Measurements from ENCODE around the gene CLCN7.
"Not testable (repeated sequence)": the region's sequence is repeated elsewhere in the genome, so short reads cannot be mapped to it uniquely, and the experiment has no call there.

Gene CLCN7

DNA sequence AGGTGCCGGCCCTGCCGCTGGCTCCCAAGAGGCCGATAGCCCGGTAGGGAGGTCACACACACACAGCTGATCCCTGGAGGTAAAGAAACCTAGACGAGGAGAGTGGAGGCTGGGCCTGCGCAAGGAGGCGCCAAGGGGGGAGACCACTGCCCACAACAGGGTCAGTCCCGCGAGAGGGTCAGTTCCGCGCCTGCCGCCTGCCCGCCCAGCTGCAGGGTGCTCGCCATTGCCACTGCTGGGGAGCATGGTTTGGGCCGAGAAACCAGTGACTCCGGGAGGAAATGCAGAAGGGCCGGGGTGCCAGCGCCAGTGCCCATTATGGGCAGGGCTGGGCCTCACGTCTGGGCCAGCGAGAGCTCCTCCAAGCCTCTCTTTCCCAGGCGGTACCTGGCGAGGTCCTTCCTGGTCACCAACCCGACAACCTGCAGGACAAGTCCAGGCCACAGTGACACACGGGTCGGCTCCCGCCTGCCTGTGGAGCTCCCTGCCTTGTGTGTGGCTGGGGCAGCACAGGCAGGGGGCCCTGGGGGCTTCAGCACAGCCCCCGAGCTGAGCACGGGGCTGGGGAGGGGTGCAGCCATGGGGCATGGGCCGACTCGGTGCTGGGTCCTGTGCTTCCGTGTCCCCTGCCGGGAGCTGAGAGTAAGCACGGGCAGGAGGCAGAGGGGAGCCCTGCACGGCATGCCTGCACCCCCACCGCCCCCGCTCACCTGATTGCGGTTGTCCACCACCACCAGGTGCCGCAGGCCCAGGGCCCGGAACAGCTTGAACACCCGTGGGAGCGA is 28.3 kb downstream of the CLCN7 start:
- DNase-seq (ENCODE audit: insufficient read length, low spot score) (no peak), FAIRE-seq (no peak)

DNA sequence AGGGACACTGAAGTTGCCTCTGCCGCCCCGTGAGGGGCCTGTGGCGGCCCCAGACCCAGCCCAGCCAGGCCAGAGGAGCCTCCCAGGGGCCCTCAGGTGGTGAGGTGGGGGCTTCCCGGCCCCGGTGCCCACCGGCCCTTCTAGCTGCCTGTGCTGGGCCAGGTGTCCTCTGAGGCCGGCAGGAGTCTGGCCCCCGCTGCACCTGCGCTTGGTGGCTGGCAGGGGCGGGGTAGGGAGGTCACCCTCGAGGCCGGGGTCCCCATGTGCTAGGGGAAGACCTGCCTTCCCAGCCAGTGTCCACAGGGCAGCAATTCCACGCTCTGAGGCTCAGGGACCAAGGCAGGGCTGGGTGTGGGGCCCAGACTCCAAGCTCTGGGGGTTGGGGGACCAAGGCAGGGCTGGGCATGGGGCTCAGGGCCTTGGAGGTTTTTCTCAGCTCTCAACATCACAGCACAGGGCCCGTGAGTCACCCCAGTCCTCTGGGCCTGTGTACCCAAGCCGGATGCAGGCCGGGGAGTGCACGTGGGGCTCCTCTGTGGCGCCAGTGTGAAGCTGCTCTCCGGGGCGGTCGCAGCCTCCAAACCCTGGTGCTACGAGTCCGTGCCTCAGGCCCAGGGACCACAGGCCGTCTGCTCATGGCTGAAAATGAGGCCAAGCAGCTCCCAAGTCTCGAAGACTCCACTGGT is 29.2 kb downstream of the CLCN7 start:
- no peak for DNase-seq (ENCODE audit: insufficient read length, low spot score)
- no peak for FAIRE-seq

GRCh38 chr16:1444730-1445517 is 29.9 kb downstream of the CLCN7 start:
- FAIRE-seq, result no peak
- no peak for DNase-seq (ENCODE audit: insufficient read length, low spot score)

GRCh38 chr16:1443980-1444729 is 30.7 kb downstream of the CLCN7 start, which contains the start of gene CCDC154:
Gene CCDC154, minus strand, starts transcription at chr16:1444556. Its CDS starts 234 bp downstream, at chr16:1444322.
- no peak for FAIRE-seq
- no peak for DNase-seq (ENCODE audit: insufficient read length, low spot score)

DNA sequence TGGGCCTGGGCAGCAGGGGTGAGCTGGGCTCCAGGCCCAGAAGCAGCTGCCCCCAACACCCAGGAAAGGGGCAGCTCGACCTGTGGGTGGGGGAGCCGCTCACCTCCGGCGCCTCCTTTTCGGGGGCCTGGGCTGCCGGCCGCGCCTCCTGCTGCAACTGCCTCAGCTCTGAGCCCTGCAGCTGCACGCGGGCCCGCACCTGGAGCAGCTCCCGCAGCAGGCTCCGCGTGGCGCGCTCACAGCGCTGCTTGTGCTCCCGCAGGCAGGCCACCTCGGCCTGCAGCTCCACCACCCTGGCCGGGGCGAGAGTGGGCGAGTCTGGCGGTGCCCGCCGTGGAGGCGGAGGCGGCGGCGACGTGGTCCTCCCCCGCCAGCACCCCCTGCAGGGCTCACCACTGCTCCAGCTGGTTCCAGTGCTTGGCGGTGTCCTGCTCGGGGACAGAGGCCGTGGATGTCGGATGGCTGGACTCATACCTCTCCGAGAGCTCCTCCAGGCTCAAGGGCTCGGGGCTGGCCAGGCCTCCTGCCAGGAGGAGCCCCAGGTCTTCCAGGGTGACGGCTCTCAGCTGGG is 31.3 kb downstream of the CLCN7 start:
- FAIRE-seq (no peak), DNase-seq (ENCODE audit: insufficient read length, low spot score) (no peak)

DNA sequence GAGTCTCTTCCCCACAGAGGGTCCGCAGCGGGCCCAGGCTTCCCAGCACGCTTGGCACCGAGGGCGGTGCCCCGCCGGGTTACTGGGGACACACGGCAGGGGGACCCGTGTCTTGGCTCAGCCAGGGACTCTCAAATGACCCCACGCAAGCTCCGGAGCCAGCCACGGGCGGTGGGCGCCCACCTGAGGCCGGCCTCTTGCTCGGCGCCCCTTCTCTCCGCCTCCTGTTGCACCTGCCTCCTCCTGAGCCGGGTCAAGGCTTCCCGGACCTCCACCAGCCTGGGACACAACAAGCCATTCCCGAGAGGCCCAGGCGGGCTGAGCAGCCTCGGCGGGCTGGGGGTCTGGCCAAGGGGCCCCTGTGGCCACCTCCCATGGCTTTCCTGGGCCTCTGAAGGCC is 32.1 kb downstream of the CLCN7 start:
- FAIRE-seq, result no peak
- no peak for DNase-seq (ENCODE audit: insufficient read length, low spot score)

- FAIRE-seq (no peak), DNase-seq (ENCODE audit: insufficient read length, low spot score) (no peak)
These were observed 33.4 kb downstream of the CLCN7 start for GRCh38 chr16:1441391-1441829.

DNA sequence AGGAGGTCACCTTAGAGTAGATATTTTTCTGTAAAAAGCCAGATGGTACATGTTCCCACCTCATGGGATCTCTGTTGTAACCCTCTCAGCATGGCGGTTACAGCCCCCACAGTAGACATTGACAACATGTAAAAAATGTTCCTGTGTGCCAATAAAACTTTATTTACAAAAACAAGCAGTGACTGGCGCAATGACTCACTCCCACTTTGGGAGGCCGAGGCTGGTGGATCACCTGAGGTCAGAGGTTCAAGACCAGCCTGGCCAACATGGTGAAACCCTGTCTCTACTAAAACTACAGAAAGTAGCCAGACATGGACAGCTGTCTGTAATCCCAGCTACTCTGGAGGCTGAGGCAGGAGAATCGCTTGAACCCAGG is 35.1 kb downstream of the CLCN7 start:
- FAIRE-seq; DNase-seq (ENCODE audit: insufficient read length, low spot score): not testable (repeated sequence)

DNA sequence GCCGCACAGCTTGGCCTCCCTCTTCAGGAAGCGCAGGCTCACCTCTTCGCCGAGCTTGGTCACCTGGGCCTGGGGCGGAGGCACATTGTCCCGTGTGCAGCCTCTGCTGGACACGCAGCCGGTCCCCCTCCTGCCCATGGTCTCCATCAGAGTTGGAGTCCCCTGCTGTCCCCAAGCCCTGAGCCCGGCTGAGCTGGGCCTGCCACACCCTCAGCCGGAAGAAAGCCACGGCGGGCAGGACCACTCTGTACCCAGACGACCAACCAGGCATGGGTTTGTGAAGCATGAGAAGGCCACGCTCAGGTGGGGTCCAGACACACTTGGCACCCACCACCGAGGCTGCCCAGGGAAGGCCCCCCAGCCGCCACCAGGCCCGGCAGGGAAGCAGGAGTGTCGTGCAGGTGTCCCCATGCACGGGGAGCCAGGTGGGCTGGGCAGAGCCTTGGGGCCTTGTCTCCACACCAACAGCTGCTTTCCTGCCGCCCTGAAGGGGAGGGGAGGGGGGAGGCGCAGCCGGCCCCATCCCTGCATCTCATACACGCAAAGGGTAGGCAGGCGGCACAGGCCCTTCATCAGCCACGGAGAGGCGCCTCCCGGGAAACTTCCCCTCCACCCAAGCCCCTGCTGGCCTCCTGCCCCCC is 35.6 kb downstream of the CLCN7 start:
- FAIRE-seq (no peak), DNase-seq (ENCODE audit: insufficient read length, low spot score) (no peak)

GRCh38 chr16:1438229-1439057 is 36.4 kb downstream of the CLCN7 start:
- FAIRE-seq (no peak), DNase-seq (ENCODE audit: insufficient read length, low spot score) (no peak)

- DNase-seq (ENCODE audit: insufficient read length, low spot score) (no peak), FAIRE-seq (no peak)
These were observed 37.2 kb downstream of the CLCN7 start for GRCh38 chr16:1437606-1438005.

DNA sequence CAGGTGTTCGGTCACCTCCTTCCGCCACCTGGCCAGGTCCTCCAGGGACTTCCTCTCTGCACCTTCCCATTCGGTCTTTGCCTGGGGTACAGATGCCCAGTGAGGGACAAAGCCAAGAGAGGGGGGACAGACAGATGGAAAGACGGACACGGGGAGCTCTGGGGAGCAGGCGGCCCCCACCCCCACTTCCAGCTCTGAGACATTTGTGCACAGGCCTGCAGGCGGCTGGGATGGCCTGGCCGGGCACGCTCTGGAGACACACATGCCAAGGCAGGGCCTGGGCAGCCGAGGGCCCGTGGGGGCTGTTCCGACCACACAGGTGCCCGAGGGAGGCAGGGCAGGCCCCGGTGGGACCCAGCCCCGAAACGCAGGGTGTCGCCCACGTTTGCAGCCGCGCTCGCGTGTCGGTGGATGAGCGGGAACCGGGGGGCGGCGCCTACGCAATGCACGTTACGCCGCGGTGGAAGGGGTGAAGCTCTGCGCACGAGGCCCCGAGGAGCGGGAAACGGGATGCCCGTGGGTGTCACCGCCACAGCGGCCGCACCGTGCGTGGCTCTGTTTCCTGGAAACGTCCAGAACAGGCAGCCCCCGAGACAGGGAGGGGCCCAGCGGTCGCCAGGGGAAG is 38.0 kb downstream of the CLCN7 start:
- DNase-seq (ENCODE audit: insufficient read length, low spot score), result no peak
- FAIRE-seq, result no peak

DNA sequence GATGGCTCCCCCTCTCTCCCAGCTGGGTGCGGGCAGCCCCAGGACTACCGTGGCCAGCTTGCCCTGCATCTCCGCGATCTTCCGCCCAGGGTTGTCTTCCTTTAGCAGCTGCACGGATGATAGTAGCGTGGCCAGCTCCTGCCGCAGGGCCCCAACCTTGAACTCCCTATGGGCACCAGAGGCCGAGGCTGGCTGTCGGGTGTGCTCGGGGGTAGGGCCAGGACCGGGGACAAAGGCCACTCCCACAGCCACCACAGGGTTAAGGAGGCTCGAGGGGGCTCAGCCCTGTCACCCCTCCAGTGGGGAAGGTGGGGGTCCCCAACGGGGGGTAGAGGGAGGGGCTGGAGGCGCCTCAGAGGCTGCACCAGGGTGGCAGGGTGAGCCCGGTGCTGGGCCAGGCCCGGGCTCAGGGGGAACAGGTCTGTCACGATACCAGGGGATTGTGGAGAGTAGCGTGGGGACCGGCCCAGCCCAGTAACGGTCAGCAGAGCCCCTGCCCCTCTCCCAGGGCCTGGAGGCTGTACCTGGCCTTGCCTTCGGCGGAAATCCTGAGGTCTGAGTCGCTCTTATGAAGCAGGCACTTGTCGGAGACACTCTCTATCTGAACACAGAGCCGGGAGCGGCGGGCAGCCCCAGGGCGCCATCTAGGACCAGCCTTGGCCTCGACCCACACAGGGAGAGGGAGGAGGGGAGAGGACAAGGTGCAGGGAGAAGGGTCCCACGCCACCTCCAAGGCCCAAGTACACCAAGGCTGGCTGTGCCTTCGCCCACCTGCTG is 38.7 kb downstream of the CLCN7 start:
- DNase-seq (ENCODE audit: insufficient read length, low spot score) (no peak), FAIRE-seq (no peak)

- FAIRE-seq, result no peak
These were observed 39.9 kb downstream of the CLCN7 start for GRCh38 chr16:1434644-1435592.

GRCh38 chr16:1433756-1434155 is 41.1 kb downstream of the CLCN7 start:
- FAIRE-seq (no peak), DNase-seq (ENCODE audit: insufficient read length, low spot score) (no peak)

More at GRCh38 chr16:1434644-1435592, 39.9 kb downstream of the CLCN7 start:
- no peak for DNase-seq (ENCODE audit: insufficient read length, low spot score)

DNA sequence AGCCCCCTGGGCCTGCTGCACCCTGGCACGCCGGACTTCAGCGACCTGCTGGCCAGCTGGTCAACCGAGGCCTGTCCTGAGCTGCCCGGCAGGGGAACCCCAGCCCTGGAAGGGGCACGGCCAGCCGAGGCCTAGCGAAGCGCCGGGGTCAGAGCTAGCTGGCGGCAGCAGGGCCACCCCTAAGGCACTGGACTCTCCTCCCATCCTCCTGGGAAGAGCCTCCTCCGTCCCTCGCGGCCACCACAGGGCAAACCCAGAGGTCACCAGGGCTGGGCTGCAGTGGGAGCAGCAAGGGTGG is 41.6 kb downstream of the CLCN7 start:
- no peak for FAIRE-seq

More for the DNA sequence above, 41.6 kb downstream of the CLCN7 start:
- DNase-seq (ENCODE audit: insufficient read length, low spot score), result no peak

Data from HTR-8/SVneo (cell line).